GM23338 (cell line): ENCODE results near the gene SLC16A6. TPM values are rescaled to one million over a fixed set of nuclear protein-coding genes. Genes with fewer than 3 reads are reported as not detected.

ENCODE experiments used
- ATAC-seq: fragments of 200-7000 bp; cut with Tn5 transposase; 3 replicates; pipeline ENCODE4 v1.9.1; 2020
- DNase-seq: peaks from one replicate; pipeline ENCODE4 v3.0.0-alpha.2; 2015; ENCODE audit warnings: low spot score
- H2AFZ ChIP-seq: fragments of 200-600 bp; sonication (generic); 2 replicates; pipeline ENCODE4 v1.8.0; 2016; ENCODE audit warnings: antibody characterized with exemption, mild to moderate bottlenecking, moderate library complexity
- H3F3A ChIP-seq: fragments of 200-600 bp; sonication (generic); replicated peaks from 2 replicates; pipeline ENCODE4 v1.8.0; 2017; ENCODE audit warnings: antibody characterized with exemption, mixed run types, low read depth
- H3K27ac ChIP-seq: fragments of 200-600 bp; sonication (generic); 2 replicates; pipeline ENCODE4 v1.6.1; 2016; ENCODE audit warnings: low read depth
- H3K27me3 ChIP-seq: fragments of 200-600 bp; sonication (generic); 2 replicates; pipeline ENCODE4 v1.8.0; 2016; ENCODE audit warnings: mild to moderate bottlenecking, mixed run types, moderate library complexity; ENCODE audit not compliant: insufficient read depth
- H3K36me3 ChIP-seq: fragments of 200-600 bp; sonication (generic); 2 replicates; pipeline ENCODE4 v1.8.0; 2016; ENCODE audit warnings: mild to moderate bottlenecking; ENCODE audit not compliant: insufficient read depth
- H3K4me1 ChIP-seq: fragments of 200-600 bp; sonication (generic); 2 replicates; pipeline ENCODE4 v1.8.0; 2016; ENCODE audit warnings: mild to moderate bottlenecking, moderate library complexity; ENCODE audit not compliant: insufficient read depth
- H3K4me2 ChIP-seq: fragments of 200-600 bp; sonication (generic); 2 replicates; pipeline ENCODE4 v1.7.1; 2017; ENCODE audit warnings: mixed run types
- H3K4me3 ChIP-seq: fragments of 200-600 bp; sonication (generic); 2 replicates; pipeline ENCODE4 v1.6.1; 2016; ENCODE audit warnings: mixed run types
- H3K79me2 ChIP-seq: fragments of 200-600 bp; sonication (generic); replicated peaks from 2 replicates; pipeline ENCODE4 v1.8.0; 2017; ENCODE audit warnings: mild to moderate bottlenecking; ENCODE audit not compliant: insufficient read depth
- H3K9me2 ChIP-seq: fragments of 200-600 bp; sonication (generic); 2 replicates; pipeline ENCODE4 v1.8.0; 2017; ENCODE audit not compliant: insufficient read depth
- H4K20me1 ChIP-seq: fragments of 200-600 bp; sonication (generic); replicated peaks from 2 replicates; pipeline ENCODE4 v1.8.0; 2017; ENCODE audit warnings: mild to moderate bottlenecking; ENCODE audit not compliant: insufficient read depth
- H3K27ac Mint-ChIP-seq: 2 replicates; pipeline ENCODE4 v1.8.0; 2020; ENCODE audit warnings: inconsistent platforms, mild to moderate bottlenecking, moderate library complexity, mixed read lengths
- H3K27me3 Mint-ChIP-seq: 3 replicates; pipeline ENCODE4 v1.8.0; 2022; ENCODE audit warnings: low read depth, mild to moderate bottlenecking, moderate library complexity, mixed read lengths, inconsistent platforms; ENCODE audit not compliant: insufficient read depth, poor library complexity
- H3K36me3 Mint-ChIP-seq: 3 replicates; pipeline ENCODE4 v1.8.0; 2021; ENCODE audit warnings: low read depth, mild to moderate bottlenecking, inconsistent platforms, moderate library complexity, mixed read lengths
- H3K4me1 Mint-ChIP-seq: 3 replicates; pipeline ENCODE4 v1.8.0; 2020; ENCODE audit warnings: mild to moderate bottlenecking, inconsistent platforms, mixed read lengths
- H3K4me3 Mint-ChIP-seq: 3 replicates; pipeline ENCODE4 v1.8.0; 2021; ENCODE audit warnings: moderate library complexity, mild to moderate bottlenecking, inconsistent platforms, mixed read lengths
- H3K9me3 Mint-ChIP-seq: 3 replicates; pipeline ENCODE4 v1.8.0; 2020; ENCODE audit warnings: moderate library complexity, mild to moderate bottlenecking, inconsistent platforms, mixed read lengths
- CREB1 ChIP-seq: fragments of 250-450 bp; sonication (Bioruptor Pico); IDR thresholded peaks from 2 replicates; pipeline ENCODE4 v1.5.0; 2020; ENCODE audit warnings: low read depth, mild to moderate bottlenecking, moderate library complexity
- EZH2 ChIP-seq: fragments of 200-600 bp; sonication (generic); IDR thresholded peaks from one replicate; pipeline ENCODE4 v1.8.0; 2017; ENCODE audit warnings: antibody characterized with exemption, mild to moderate bottlenecking, low read depth; ENCODE audit not compliant: unreplicated experiment
- EZH2phosphoT487 ChIP-seq: fragments of 200-600 bp; sonication (generic); IDR thresholded peaks from one replicate; pipeline ENCODE4 v1.8.1; 2018; ENCODE audit warnings: antibody characterized with exemption; ENCODE audit not compliant: unreplicated experiment
- JUNB ChIP-seq: IDR thresholded peaks from one replicate; pipeline ENCODE4 v1.6.1; 2016; ENCODE audit warnings: antibody characterized with exemption; ENCODE audit not compliant: unreplicated experiment
- NANOG ChIP-seq: IDR thresholded peaks from 2 replicates; pipeline ENCODE4 v1.6.1; 2016; ENCODE audit warnings: antibody characterized with exemption, borderline replicate concordance
- POLR2AphosphoS5 ChIP-seq: IDR thresholded peaks from 2 replicates; pipeline ENCODE4 v1.6.1; 2016; ENCODE audit warnings: antibody characterized with exemption, low read depth
- REST ChIP-seq: IDR thresholded peaks from one replicate; pipeline ENCODE4 v1.6.1; 2018; ENCODE audit warnings: antibody characterized with exemption; ENCODE audit not compliant: unreplicated experiment
- STAT1 ChIP-seq: IDR thresholded peaks from one replicate; pipeline ENCODE4 v1.6.1; 2016; ENCODE audit warnings: antibody characterized with exemption; ENCODE audit not compliant: unreplicated experiment
- ZNF114 ChIP-seq: fragments of 250-450 bp; sonication (Bioruptor Pico); IDR thresholded peaks from 2 replicates; pipeline ENCODE4 v1.5.0; 2020; ENCODE audit warnings: mild to moderate bottlenecking, moderate library complexity
- ZNF331 ChIP-seq: fragments of 250-450 bp; sonication (Bioruptor Pico); IDR thresholded peaks from 2 replicates; pipeline ENCODE4 v1.5.0; 2020; ENCODE audit warnings: low read depth, mild to moderate bottlenecking, moderate library complexity
- ZNF462 ChIP-seq: fragments of 250-450 bp; sonication (Bioruptor Pico); IDR thresholded peaks from 2 replicates; pipeline ENCODE4 v1.5.0; 2020; ENCODE audit warnings: mild to moderate bottlenecking, moderate library complexity
- polyA plus RNA-seq: library from polyadenylated mRNA; unstranded; fragments of >200 nt; fragmentation: Nextera tagmentation; extraction: Ambion mirVana; gene quantifications from 2 replicates; pipeline ENCODE4 v1.2.1, GENCODE V29; 2016
- total RNA-seq: library from RNA; depleted of rRNA; stranded (reverse); fragments of >200 nt; shearing (Covaris generic); gene quantifications from 2 replicates; pipeline ENCODE4 v1.2.3, GENCODE V29; 2014
- TF ChIP-seq, protein P1 (sequence below): IDR thresholded peaks from 2 replicates; pipeline ENCODE4 v1.6.1; 2016; ENCODE audit warnings: antibody characterized with exemption
- TF ChIP-seq, protein P2 (sequence below), 2 experiments: fragments of 200-600 bp in 1 of 2; sonication (generic) in 1 of 2; conservative IDR thresholded peaks; 2 replicates each; pipeline versions ENCODE4 v1.5.1 to v1.6.1; 2016 to 2017; ENCODE audit warnings: antibody characterized with exemption in 2 of 2, low read depth in 2 of 2, mild to moderate bottlenecking in 2 of 2, moderate library complexity in 1 of 2

The SLC16A6 gene
- total and polyA plus RNA-seq, 2 experiments from 2014 or later = not detected

DNA sequence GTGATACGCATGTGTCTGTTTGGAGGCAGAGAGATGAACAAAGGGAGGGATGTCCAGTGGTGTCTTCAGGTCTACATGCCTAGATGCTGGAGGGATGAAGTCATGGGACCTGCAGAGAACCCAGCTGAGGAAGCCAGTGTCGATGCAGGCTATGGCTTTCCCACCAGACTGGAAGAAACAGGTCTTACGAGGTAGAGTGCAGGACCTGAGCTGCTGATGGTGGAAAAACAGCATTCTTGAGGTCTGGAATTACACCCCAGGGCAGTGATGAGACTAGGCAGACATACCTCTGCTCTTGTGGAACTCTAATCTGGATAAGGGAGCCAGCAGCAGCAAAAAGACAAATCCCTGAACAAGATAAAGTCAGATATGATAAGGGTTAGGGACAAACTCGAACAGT is 37.7 kb upstream of the SLC16A6 start:
- no peak overlapping the region for H3K27ac ChIP-seq
- H3K36me3 ChIP-seq = no peaks in the 10 kb centered on the region; the same call in none of the 2 replicates
- H4K20me1 ChIP-seq = no peaks in the 10 kb centered on the region
- peaks cover 28% of the 10 kb centered on the region for H3K36me3 Mint-ChIP-seq
- no peak overlapping the region for H3K4me2 ChIP-seq
- no peak for DNase-seq
- no peaks in the 10 kb centered on the region for H3F3A ChIP-seq
- H3K79me2 ChIP-seq = no peaks in the 10 kb centered on the region
- H3K4me1 ChIP-seq = no peaks in the 10 kb centered on the region
- H3K4me3 Mint-ChIP-seq = no peak overlapping the region
- H2AFZ ChIP-seq = no peak overlapping the region
- H3K27ac Mint-ChIP-seq = no peak overlapping the region
- peaks cover 35% of the 10 kb centered on the region for H3K9me3 Mint-ChIP-seq
- no peaks in the 10 kb centered on the region for H3K27me3 ChIP-seq
- ATAC-seq = no peak
- H3K27me3 Mint-ChIP-seq = peaks cover 3% of the 10 kb centered on the region
- H3K4me1 Mint-ChIP-seq = peaks cover 3% of the 10 kb centered on the region; the same call in 1 of the 3 replicates
- H3K4me3 ChIP-seq = no peak overlapping the region
- no peak for TF ChIP-seq ZNF331
- TF ChIP-seq ZNF114 (CRISPR knock-in tag) = no peak
- TF ChIP-seq JUNB = no peak
- TF ChIP-seq ZNF462 (CRISPR knock-in tag) = no peak
- TF ChIP-seq, protein P1, sequence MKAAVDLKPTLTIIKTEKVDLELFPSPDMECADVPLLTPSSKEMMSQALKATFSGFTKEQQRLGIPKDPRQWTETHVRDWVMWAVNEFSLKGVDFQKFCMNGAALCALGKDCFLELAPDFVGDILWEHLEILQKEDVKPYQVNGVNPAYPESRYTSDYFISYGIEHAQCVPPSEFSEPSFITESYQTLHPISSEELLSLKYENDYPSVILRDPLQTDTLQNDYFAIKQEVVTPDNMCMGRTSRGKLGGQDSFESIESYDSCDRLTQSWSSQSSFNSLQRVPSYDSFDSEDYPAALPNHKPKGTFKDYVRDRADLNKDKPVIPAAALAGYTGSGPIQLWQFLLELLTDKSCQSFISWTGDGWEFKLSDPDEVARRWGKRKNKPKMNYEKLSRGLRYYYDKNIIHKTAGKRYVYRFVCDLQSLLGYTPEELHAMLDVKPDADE = no peak
- TF ChIP-seq NANOG = no peak
- TF ChIP-seq EZH2phosphoT487 = no peak
- no peak for TF ChIP-seq CREB1 (CRISPR knock-in tag)
- no peak for TF ChIP-seq EZH2
- TF ChIP-seq REST = no peak
- TF ChIP-seq POLR2AphosphoS5 = no peak
- TF ChIP-seq, protein P2, sequence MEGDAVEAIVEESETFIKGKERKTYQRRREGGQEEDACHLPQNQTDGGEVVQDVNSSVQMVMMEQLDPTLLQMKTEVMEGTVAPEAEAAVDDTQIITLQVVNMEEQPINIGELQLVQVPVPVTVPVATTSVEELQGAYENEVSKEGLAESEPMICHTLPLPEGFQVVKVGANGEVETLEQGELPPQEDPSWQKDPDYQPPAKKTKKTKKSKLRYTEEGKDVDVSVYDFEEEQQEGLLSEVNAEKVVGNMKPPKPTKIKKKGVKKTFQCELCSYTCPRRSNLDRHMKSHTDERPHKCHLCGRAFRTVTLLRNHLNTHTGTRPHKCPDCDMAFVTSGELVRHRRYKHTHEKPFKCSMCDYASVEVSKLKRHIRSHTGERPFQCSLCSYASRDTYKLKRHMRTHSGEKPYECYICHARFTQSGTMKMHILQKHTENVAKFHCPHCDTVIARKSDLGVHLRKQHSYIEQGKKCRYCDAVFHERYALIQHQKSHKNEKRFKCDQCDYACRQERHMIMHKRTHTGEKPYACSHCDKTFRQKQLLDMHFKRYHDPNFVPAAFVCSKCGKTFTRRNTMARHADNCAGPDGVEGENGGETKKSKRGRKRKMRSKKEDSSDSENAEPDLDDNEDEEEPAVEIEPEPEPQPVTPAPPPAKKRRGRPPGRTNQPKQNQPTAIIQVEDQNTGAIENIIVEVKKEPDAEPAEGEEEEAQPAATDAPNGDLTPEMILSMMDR (conservative IDR thresholded peaks at IDR 0.05; ENCODE audit: low read depth in 2 of 2) = no peak
- no peak for TF ChIP-seq STAT1
- H3K9me2 ChIP-seq = no peaks in the 10 kb centered on the region
